HFF-Myc (cell line): ENCODE data around the gene SH3RF3.
"Not testable (repeated sequence)": the region's sequence is repeated elsewhere in the genome, so short reads cannot be mapped to it uniquely, and the experiment has no call there.

Source experiments
- DNase-seq: peaks from one replicate; pipeline ENCODE4 v3.0.0-alpha.2; 2011; ENCODE audit warnings: low read depth; ENCODE audit errors: extremely low read depth
- H3K4me3 ChIP-seq: replicated peaks from 2 replicates; pipeline ENCODE4 v1.5.1; 2011; ENCODE audit warnings: low read depth, mild to moderate bottlenecking, control low read depth, low read length
- TF ChIP-seq, protein P1 (sequence below): IDR thresholded peaks from 2 replicates; pipeline ENCODE4 v1.5.1; 2012; ENCODE audit warnings: mild to moderate bottlenecking, low read depth, low read length, control low read depth; ENCODE audit errors: missing control alignments

The SH3RF3 gene

DNA sequence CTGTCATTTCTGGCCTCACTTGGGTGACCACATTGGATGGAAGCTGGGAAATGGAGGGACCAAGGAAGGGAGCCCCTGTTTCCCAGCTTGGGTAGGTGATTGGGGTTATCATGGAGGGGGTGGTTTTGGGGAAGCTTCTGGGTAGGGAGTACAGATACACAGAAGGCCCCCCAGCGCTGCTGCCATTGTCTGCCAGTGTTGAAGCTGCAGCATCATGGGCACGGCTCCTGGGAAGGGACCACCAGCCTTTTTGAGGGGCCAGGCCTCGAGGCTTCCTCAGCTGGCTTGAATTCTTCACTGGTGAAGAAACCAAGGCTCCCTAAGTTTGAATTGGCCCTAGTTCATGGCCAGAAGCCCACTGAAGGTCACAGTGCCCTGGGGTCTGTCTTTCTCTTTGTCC lies 25.2 kb downstream of the SH3RF3 start:
- no peak overlapping the region for H3K4me3 ChIP-seq
- TF ChIP-seq, protein P1, sequence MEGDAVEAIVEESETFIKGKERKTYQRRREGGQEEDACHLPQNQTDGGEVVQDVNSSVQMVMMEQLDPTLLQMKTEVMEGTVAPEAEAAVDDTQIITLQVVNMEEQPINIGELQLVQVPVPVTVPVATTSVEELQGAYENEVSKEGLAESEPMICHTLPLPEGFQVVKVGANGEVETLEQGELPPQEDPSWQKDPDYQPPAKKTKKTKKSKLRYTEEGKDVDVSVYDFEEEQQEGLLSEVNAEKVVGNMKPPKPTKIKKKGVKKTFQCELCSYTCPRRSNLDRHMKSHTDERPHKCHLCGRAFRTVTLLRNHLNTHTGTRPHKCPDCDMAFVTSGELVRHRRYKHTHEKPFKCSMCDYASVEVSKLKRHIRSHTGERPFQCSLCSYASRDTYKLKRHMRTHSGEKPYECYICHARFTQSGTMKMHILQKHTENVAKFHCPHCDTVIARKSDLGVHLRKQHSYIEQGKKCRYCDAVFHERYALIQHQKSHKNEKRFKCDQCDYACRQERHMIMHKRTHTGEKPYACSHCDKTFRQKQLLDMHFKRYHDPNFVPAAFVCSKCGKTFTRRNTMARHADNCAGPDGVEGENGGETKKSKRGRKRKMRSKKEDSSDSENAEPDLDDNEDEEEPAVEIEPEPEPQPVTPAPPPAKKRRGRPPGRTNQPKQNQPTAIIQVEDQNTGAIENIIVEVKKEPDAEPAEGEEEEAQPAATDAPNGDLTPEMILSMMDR, result no peak

DNA sequence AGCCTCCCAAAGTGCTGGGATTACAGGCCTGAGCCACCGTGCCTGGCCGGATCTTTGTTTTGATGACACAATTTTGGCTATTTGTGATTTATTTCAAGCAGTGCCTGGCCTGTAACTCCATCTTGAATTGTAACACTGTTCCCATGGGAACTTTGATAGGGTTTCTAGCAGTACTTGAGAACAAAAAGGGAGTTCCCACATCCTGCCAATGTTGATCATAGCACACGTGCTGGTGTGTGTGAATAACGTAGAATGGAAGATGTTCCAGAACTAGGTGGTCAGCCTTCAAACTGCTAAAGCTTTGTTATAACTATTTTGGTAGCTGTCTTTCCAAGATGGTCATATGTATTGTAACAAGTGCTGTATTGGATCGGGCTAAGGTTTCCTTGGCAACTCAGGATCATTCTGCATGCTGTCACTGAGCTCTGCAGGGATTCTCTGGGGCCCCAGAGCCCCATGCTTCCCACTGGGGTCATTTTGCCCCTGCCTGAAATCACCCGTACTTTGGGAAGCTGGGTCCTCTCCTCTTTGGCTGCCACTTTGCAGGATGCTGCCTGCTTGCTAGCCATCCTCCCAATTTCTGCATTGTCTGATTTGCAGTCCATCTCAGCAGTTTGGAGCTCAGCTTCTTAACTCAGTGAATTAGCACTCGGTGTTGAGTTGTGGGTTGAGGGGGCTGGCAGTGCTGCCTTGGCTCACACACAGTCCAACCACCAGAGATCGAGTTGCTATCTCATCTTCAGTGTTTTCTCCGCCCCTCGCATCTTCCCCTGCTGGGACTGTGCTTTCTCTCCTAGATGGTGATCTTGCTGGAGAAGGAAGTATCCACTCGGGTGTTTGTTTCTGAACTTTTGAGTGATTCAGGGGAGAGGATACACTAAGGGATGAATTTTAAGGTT lies 26.8 kb downstream of the SH3RF3 start:
- no peak for DNase-seq
- TF ChIP-seq, protein P1, result no peak
- no peak overlapping the region for H3K4me3 ChIP-seq

More for the DNA sequence above, 25.2 kb downstream of the SH3RF3 start:
- no peak for DNase-seq

DNA sequence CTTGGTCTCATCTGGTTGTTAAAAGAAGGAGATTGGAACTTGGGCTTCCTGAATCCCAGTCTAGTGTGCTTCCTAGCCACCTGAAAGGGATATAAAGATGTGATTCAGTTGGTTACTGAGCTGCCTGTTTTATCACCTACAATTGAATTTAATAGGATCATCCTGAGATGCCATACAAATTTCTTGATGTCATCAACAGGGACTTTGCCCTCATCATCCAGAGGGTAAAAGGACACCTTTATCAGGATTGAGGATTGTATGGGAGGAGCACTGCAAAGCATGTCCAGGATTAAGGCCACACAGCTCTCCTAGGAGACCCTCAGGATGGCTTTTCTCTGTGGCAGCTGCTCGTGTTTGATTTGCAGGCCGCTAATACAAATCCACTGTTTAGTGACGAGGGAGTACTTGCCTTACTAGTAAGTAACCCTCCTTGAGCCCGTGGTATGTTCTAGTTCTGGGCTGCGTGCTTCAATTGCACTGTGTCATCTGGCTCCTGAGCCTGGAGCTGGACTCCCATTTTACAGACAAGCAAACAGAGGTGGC lies 28.6 kb downstream of the SH3RF3 start:
- TF ChIP-seq, protein P1, result no peak
- DNase-seq, result no peak
- no peak overlapping the region for H3K4me3 ChIP-seq

DNA sequence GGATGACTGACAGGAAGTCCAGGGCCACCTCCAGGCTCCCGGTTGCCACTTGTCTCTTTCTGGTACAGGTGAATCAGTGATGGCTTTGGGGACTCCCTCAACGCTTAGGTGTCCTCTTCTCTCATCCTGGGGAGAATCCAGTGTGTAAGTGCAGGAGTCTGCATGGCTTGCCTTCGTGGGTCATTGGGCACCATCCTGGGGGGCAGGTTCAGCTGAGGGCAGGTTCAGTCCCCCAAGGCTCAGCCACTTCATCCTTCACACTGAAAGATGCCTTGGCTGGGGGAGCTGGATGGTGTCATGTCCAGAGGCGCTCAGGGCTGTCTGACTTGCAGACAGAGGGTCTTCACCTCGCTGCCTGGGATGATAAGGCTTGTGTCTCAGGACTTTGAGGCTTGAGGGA lies 29.2 kb downstream of the SH3RF3 start:
- no peak for DNase-seq
- TF ChIP-seq, protein P1, result no peak
- H3K4me3 ChIP-seq, result no peak overlapping the region

DNA sequence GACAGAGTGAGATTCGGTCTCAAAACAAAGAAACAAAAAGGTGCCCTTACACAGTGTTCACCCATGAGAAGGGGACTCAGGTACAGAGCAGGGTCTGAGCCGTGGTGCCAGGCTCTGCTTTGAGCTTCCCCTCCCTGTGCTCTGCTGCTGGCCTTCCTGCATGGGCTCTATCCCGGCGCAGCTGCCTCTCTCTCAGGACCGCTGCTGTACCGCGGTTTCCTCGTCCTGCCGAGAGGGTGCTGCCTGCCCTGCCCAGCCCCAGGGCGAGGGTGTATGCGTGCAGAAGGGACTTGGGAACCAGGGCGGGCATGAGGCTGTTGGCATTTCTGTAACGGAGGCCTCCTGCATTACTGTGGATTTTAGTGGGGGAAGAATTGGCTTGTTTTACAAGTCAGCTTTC lies 30.1 kb downstream of the SH3RF3 start:
- TF ChIP-seq, protein P1, result no peak
- no peak for DNase-seq
- H3K4me3 ChIP-seq, result no peak overlapping the region

DNA sequence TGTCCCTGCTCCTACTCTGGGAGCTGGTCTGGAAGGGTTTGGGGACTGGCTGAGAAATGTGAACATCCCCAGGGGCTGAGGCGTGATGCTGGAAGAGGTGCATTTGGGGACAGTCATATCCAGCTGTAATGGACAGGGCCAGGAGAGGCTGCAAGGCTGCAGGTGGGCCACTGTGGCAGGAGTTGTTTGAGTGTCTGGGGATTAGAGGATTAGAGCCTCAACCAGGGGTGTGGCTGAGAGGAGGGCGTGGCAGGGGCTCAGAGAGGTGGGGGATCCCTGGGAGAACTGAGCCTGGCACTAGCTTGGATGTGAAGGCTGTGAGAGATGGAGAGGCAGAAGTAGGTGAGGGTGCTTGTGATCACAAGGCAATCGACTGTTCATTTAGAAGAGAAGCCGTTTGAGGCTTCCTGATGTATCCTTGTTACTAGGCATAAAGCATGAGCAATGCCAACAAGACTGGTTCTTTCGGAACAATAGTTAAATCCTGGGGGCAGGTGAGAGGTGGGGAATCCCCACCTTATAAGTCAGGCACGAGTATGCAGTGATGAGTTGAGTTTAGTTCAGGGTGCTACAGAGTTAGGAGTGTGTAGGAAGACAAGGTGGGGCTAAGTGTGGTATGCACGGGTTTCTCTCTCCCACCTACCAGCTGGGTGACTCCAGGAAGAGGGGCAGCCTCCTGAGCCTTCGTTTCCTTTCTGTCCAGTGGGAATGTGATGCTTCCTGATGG lies 31.9 kb downstream of the SH3RF3 start:
- no peak overlapping the region for H3K4me3 ChIP-seq
- TF ChIP-seq, protein P1, result no peak
- no peak for DNase-seq

DNA sequence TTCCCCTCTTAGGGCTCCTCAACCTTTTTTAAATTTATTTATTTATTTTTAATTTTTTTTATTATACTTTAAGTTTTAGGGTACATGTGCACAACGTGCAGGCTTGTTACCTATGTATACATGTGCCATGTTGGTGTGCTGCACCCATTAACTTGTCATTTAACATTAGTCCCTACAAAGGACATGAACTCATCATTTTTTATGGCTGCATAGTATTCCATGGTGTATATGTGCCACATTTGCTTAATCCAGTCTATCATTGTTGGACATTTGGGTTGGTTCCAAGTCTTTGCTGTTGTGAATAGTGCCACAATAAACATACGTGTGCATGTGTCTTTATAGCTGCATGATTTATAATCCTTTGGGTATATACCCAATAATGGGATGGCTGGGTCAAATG lies 33.4 kb downstream of the SH3RF3 start:
- not testable (repeated sequence) for H3K4me3 ChIP-seq, DNase-seq
